Endodermal cell (in vitro differentiated cells): ENCODE results near the gene LONP2. TPM values are rescaled to one million over a fixed set of nuclear protein-coding genes. Genes with fewer than 3 reads are reported as not detected.

Source experiments
- DNase-seq: peaks from one replicate; pipeline ENCODE4 v3.0.0-alpha.2; 2017
- H3K27ac ChIP-seq: 2 replicates; pipeline ENCODE4 v1.5.1; 2013; ENCODE audit warnings: mild to moderate bottlenecking, low read depth, low read length, moderate library complexity
- H3K27me3 ChIP-seq: 2 replicates; pipeline ENCODE4 v1.6.1; 2013; ENCODE audit warnings: mild to moderate bottlenecking, low read length, moderate library complexity; ENCODE audit not compliant: insufficient read depth, control insufficient read depth, poor library complexity, severe bottlenecking
- H3K36me3 ChIP-seq: 2 replicates; pipeline ENCODE4 v1.7.0; 2013; ENCODE audit warnings: mild to moderate bottlenecking, low read length, moderate library complexity; ENCODE audit not compliant: control insufficient read depth, insufficient read depth
- H3K4me1 ChIP-seq: one replicate; pipeline ENCODE4 v1.7.0; 2013; ENCODE audit warnings: low read length; ENCODE audit not compliant: control insufficient read depth, insufficient read depth
- H3K4me3 ChIP-seq: 2 replicates; pipeline ENCODE4 v1.5.1; 2013; ENCODE audit warnings: mild to moderate bottlenecking, low read length, moderate library complexity
- H3K9ac ChIP-seq: 2 replicates; pipeline ENCODE4 v1.6.1; 2013; ENCODE audit warnings: mild to moderate bottlenecking, low read length, moderate library complexity; ENCODE audit not compliant: poor library complexity, severe bottlenecking; ENCODE audit errors: extremely low read depth
- H3K9me3 ChIP-seq: 2 replicates; pipeline ENCODE4 v1.6.1; 2013; ENCODE audit warnings: mild to moderate bottlenecking, low read length, moderate library complexity; ENCODE audit not compliant: control insufficient read depth
- H3K27ac Mint-ChIP-seq: 2 replicates; pipeline ENCODE4 v1.8.0; 2020; ENCODE audit warnings: mixed read lengths
- H3K27me3 Mint-ChIP-seq: 2 replicates; pipeline ENCODE4 v1.8.0; 2021; ENCODE audit warnings: mild to moderate bottlenecking, mixed read lengths; ENCODE audit not compliant: insufficient read depth
- H3K36me3 Mint-ChIP-seq: 2 replicates; pipeline ENCODE4 v1.8.0; 2020; ENCODE audit warnings: low read depth, mixed read lengths
- H3K4me1 Mint-ChIP-seq: 2 replicates; pipeline ENCODE4 v1.8.0; 2020; ENCODE audit warnings: mixed read lengths
- H3K4me3 Mint-ChIP-seq: 2 replicates; pipeline ENCODE4 v1.8.0; 2020; ENCODE audit warnings: mild to moderate bottlenecking, moderate library complexity, mixed read lengths
- H3K9me3 Mint-ChIP-seq: 2 replicates; pipeline ENCODE4 v1.8.0; 2020; ENCODE audit warnings: mild to moderate bottlenecking, mixed read lengths
- WGBS, 2 experiments: methylation state at CpG; one replicate each; pipeline versions ENCODE4 v1.1.5 to v1.1.7; 2013; ENCODE audit warnings: missing lambda C conversion rate in 2 of 2, mixed read lengths in 1 of 2; ENCODE audit not compliant: insufficient coverage in 1 of 2, insufficient read length in 1 of 2; 5-methylcytosine and 5-hydroxymethylcytosine counted together
- total RNA-seq, 2 donors: library from RNA; stranded (reverse); fragmentation: NEBNext Ultra II Directional in 1 of 2; extraction: Animal tissue kit (Norgen Biotek cat#: 25700) in 1 of 2; gene quantifications; 2 replicates in 1 of 2; 3 replicates in 1 of 2; pipeline ENCODE4 v1.2.1, GENCODE V29; 2021
- TF ChIP-seq, protein P1 (sequence below): fragments of 200-600 bp; sonication (generic); conservative IDR thresholded peaks from 2 replicates; pipeline ENCODE4 v1.5.0; 2021; ENCODE audit warnings: antibody characterized with exemption, mild to moderate bottlenecking

LONP2 gene
- total RNA-seq, 2 donors from 2014 or later: 33.2 to 33.6 TPM

GRCh38 chr16:48354877-48355855 is 111.1 kb downstream of the LONP2 start:
- no peaks in the 10 kb centered on the region for H3K4me1 ChIP-seq
- no peaks in the 10 kb centered on the region for H3K4me1 Mint-ChIP-seq
- H3K9me3 Mint-ChIP-seq: no peaks in the 10 kb centered on the region
- no peaks in the 10 kb centered on the region for H3K27me3 Mint-ChIP-seq
- no peak for DNase-seq
- WGBS, 2 experiments: 93 to 94% methylated on average over 9 to 11 of the region's 11 CpGs
- no peaks in the 10 kb centered on the region for H3K9me3 ChIP-seq
- H3K36me3 Mint-ChIP-seq: peaks cover 32% of the 10 kb centered on the region
- TF ChIP-seq, protein P1, sequence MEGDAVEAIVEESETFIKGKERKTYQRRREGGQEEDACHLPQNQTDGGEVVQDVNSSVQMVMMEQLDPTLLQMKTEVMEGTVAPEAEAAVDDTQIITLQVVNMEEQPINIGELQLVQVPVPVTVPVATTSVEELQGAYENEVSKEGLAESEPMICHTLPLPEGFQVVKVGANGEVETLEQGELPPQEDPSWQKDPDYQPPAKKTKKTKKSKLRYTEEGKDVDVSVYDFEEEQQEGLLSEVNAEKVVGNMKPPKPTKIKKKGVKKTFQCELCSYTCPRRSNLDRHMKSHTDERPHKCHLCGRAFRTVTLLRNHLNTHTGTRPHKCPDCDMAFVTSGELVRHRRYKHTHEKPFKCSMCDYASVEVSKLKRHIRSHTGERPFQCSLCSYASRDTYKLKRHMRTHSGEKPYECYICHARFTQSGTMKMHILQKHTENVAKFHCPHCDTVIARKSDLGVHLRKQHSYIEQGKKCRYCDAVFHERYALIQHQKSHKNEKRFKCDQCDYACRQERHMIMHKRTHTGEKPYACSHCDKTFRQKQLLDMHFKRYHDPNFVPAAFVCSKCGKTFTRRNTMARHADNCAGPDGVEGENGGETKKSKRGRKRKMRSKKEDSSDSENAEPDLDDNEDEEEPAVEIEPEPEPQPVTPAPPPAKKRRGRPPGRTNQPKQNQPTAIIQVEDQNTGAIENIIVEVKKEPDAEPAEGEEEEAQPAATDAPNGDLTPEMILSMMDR: no peak
- no peaks in the 10 kb centered on the region for H3K27me3 ChIP-seq
- no peak overlapping the region for H3K4me3 ChIP-seq
- H3K4me3 Mint-ChIP-seq: no peak overlapping the region
- H3K27ac ChIP-seq: no peak overlapping the region
- H3K9ac ChIP-seq: no peak overlapping the region
- H3K27ac Mint-ChIP-seq: no peak overlapping the region
- H3K36me3 ChIP-seq: peaks cover 76% of the 10 kb centered on the region

GRCh38 chr16:48356633-48357376 is 112.7 kb downstream of the LONP2 start:
- Mint-ChIP-seq H3K4me1 (no peaks in the 10 kb centered on the region), H3K36me3 (peaks cover 28% of the 10 kb centered on the region), H3K9me3 (no peaks in the 10 kb centered on the region), H3K27me3 (no peaks in the 10 kb centered on the region), H3K27ac (no peak overlapping the region), H3K4me3 (no peak overlapping the region)
- Histone ChIP-seq H3K4me3 (no peak overlapping the region), H3K9me3 (no peaks in the 10 kb centered on the region), H3K4me1 (no peaks in the 10 kb centered on the region), H3K27me3 (no peaks in the 10 kb centered on the region), H3K9ac (no peak overlapping the region), H3K27ac (no peak overlapping the region), H3K36me3 (peaks cover 74% of the 10 kb centered on the region)
- no peak for DNase-seq
- 96% methylated on average over 4 of the region's 4 CpGs; no CpG with 5 or more reads in 1 of the 2 experiments for WGBS, 2 experiments
- TF ChIP-seq, protein P1: no peak

DNA sequence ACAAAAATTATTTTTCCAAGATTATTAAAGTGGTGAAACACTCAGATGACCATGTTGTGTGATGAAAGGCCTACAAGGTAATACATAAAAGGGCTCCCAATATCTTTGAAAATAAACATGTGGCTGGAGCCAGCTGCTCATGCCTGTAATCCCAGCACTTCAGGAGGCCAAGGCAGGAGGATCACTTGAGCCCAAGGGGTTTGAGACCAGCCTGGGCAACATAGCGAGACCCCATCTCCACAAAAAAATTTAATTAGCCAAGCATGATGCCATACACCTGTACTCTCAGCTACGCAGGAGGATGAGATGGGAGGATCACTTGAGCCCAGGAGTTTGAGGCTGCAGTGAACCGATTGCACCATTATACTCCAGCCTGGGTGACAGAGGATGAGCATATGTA is 114.3 kb downstream of the LONP2 start:
- no peak overlapping the region for H3K4me3 Mint-ChIP-seq
- H3K9me3 Mint-ChIP-seq: no peaks in the 10 kb centered on the region
- Histone ChIP-seq H3K27ac (no peak overlapping the region), H3K9me3 (no peaks in the 10 kb centered on the region), H3K36me3 (peaks cover 66% of the 10 kb centered on the region), H3K4me1 (peaks cover 3% of the 10 kb centered on the region), H3K4me3 (no peak overlapping the region), H3K27me3 (no peaks in the 10 kb centered on the region), H3K9ac (no peak overlapping the region)
- no peak overlapping the region for H3K27ac Mint-ChIP-seq
- H3K4me1 Mint-ChIP-seq: peaks cover 5% of the 10 kb centered on the region
- DNase-seq: no peak
- no peaks in the 10 kb centered on the region for H3K27me3 Mint-ChIP-seq
- TF ChIP-seq, protein P1: no peak
- 94% methylated on average over 3 of the region's 3 CpGs; no CpG with 5 or more reads in 1 of the 2 experiments for WGBS, 2 experiments
- H3K36me3 Mint-ChIP-seq: peaks cover 29% of the 10 kb centered on the region
